Activated T-cell treated with anti-CD3 and anti-CD28 coated beads, Interleukin-2, amount 50 U/mL, for 72 hours (primary cell): ENCODE data around the gene HCN2. TPM values are rescaled to one million over a fixed set of nuclear protein-coding genes. Genes with fewer than 3 reads are reported as not detected.

Experiments
- ATAC-seq, 2 donors: fragments of 150-1000 bp; cut with Tn5 transposase; replicated peaks in 1 of 2; 2 replicates each; pipeline ENCODE4 v1.10.0; 2021; ENCODE audit warnings: moderate library complexity in 2 of 2, mild to moderate bottlenecking in 1 of 2
- DNase-seq, 2 donors: peaks; one replicate each; pipeline ENCODE4 v3.0.0; 2021 to 2022; ENCODE audit warnings: mixed read lengths in 1 of 2
- H3K27ac Mint-ChIP-seq: one replicate; pipeline ENCODE4 v1.8.0; 2022; ENCODE audit warnings: mild to moderate bottlenecking, moderate library complexity, mixed read lengths
- H3K27me3 Mint-ChIP-seq: one replicate; pipeline ENCODE4 v1.8.0; 2022; ENCODE audit warnings: low read depth, mixed read lengths
- H3K36me3 Mint-ChIP-seq, 2 donors: one replicate each; pipeline ENCODE4 v1.8.0; 2022; ENCODE audit warnings: mixed read lengths in 2 of 2, mild to moderate bottlenecking in 1 of 2; ENCODE audit not compliant: insufficient read depth in 2 of 2
- H3K4me1 Mint-ChIP-seq: one replicate; pipeline ENCODE4 v1.8.0; 2022; ENCODE audit warnings: low read depth, mixed read lengths
- H3K4me3 Mint-ChIP-seq, 2 donors: one replicate each; pipeline ENCODE4 v1.8.0; 2022; ENCODE audit warnings: mild to moderate bottlenecking in 2 of 2, mixed read lengths in 2 of 2, moderate library complexity in 2 of 2
- H3K9me3 Mint-ChIP-seq, 2 donors: one replicate each; pipeline ENCODE4 v1.8.0; 2022; ENCODE audit warnings: mixed read lengths in 2 of 2
- total RNA-seq, 2 donors: library from RNA; stranded (reverse); gene quantifications; one replicate each; pipeline ENCODE4 v1.2.3, GENCODE V29; 2022

The HCN2 gene
- total RNA-seq, 2 donors from 2014 or later = 0.81 to 1.1 TPM

DNA sequence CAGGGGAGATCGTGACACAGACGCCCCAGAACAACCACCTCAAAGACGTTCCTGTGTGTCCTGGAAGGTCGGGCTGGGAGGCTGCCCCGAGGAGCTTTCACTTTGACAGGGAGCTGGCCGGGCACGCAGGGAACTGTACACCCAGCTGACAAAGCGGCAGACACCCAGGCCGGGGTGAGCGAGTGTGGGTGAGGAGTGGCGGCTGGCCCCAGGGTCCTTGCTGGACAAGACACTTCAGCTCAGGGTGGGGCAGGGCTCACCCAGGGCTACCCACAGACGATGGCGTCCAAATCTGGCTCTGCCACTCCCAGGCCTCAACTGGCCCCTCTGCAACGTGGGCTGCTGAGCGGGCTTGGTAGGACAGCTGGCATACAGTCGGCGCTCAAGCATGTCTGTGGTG is 52.0 kb downstream of the HCN2 start:
- Mint-ChIP-seq H3K4me1 (peaks cover 6% of the 10 kb centered on the region), H3K36me3 (peaks cover 0 to 3% of the 10 kb centered on the region in 2 donors), H3K9me3 (no peaks in the 10 kb centered on the region), H3K4me3 (no peak overlapping the region), H3K27me3 (peaks cover 6% of the 10 kb centered on the region), H3K27ac (no peak overlapping the region)
- DNase-seq (no peak), ATAC-seq (no peak)

DNA sequence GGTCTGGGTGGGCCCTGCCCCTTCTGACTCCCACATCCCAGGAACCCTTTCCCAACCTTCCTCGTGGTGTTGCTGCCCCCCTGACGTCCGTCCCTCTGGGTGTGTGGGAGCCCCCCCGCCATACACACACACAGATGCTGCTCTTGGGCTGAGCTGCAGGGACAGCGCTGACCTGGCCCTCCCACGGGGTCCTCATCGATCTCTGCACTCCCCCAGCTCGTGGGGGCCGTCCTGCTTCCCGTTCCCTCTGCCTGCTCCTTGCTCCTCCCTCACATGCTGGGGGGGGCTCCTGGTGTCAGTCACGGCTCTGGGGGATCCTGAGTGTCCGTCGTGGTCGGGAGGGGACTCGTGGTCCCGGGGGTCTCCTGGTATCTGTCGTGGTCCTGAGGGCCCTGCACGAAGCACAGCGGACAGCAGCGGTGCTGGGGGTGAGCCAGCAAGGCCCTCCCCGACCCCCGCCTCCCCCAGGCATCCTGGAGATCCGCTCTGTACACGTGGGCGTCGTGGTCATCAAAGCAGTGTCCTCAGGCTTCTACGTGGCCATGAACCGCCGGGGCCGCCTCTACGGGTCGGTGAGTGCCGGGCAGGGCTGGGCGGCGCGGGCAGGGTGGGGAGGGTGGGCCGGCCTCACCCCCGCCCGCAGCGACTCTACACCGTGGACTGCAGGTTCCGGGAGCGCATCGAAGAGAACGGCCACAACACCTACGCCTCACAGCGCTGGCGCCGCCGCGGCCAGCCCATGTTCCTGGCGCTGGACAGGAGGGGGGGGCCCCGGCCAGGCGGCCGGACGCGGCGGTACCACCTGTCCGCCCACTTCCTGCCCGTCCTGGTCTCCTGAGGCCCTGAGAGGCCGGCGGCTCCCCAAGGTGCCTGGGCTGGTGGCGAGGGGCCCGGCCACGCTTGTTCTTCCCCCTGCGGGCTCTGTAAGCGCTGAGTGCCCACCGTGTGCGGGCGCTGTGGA is 53.4 kb downstream of the HCN2 start:
- ATAC-seq (no peak), DNase-seq (no peak)
- H3K27me3 Mint-ChIP-seq = peaks cover 6% of the 10 kb centered on the region
- H3K9me3 Mint-ChIP-seq = no peaks in the 10 kb centered on the region
- H3K36me3 Mint-ChIP-seq = peaks cover 0 to 3% of the 10 kb centered on the region in 2 donors
- H3K4me1 Mint-ChIP-seq = peaks cover 6% of the 10 kb centered on the region
- no peak overlapping the region for H3K27ac Mint-ChIP-seq
- H3K4me3 Mint-ChIP-seq = no peak overlapping the region

DNA sequence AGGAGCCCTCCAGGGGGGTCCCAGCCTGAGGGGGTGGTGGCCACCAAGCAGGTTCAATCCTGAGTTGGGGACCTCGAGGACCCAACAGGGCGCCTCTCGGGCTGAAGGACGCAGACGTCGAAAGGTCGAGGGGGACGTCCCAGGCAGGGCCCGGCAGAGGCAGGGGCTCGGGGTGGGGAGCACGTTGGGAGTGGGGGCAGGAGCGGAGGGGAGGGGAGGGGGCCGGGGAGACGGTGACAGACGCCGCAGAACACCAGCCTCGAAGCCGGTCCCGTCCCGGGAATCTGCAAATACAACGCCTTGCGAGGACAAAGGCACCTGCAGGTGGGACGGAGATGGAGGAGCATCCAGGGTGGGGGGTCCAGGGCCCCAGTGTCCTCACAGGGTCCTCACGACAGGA is 54.1 kb downstream of the HCN2 start:
- Mint-ChIP-seq H3K9me3 (no peaks in the 10 kb centered on the region), H3K36me3 (peaks cover 0 to 3% of the 10 kb centered on the region in 2 donors), H3K27me3 (peaks cover 6% of the 10 kb centered on the region), H3K27ac (no peak overlapping the region), H3K4me1 (peaks cover 6% of the 10 kb centered on the region), H3K4me3 (no peak overlapping the region)
- DNase-seq = no peak
- ATAC-seq = no peak

DNA sequence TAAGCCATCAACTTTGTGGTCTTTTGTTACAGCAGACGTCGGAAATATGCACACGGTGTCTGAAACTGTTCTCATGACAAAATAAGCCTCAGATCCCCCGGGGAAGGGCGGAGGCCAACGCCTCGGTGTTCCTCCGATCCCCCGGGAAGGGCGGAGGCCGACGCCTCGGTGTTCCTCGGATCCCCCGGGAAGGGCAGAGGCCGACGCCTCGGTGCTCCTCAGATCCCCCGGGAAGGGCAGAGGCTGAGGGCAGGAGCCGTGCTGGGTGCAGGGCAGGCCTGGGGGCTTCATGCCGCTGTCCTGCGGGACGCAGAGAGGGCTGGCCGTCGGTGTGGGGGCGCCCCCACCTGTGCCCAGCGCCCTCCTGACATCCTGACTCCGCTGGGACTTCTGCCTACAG is 54.7 kb downstream of the HCN2 start:
- peaks cover 0 to 3% of the 10 kb centered on the region in 2 donors for H3K36me3 Mint-ChIP-seq
- H3K4me1 Mint-ChIP-seq = peaks cover 2% of the 10 kb centered on the region
- peaks cover 3% of the 10 kb centered on the region for H3K27me3 Mint-ChIP-seq
- no peak overlapping the region for H3K4me3 Mint-ChIP-seq
- H3K9me3 Mint-ChIP-seq = no peaks in the 10 kb centered on the region
- no peak overlapping the region for H3K27ac Mint-ChIP-seq
- DNase-seq (no peak), ATAC-seq (no peak)

DNA sequence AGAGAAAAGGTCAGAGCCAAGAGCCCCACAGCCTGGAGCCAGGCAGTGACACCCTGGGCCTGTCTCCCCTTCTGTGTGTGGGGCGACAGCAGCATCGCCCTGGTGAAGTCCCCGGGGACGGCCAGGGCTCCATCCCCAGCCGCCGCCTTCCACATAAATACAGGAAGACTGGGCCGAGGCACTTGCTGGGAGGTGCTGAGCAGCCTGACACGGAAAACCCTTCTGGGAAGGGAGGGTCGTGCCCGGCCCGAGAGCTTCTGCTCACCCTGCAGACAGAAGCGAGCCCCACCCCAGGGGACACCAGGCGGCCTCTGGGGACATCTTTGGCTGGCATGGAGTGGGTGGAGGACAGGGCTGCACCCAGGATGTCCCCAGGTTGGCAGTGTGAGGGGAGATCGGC is 55.1 kb downstream of the HCN2 start:
- Mint-ChIP-seq H3K4me1 (no peaks in the 10 kb centered on the region), H3K27me3 (no peaks in the 10 kb centered on the region), H3K9me3 (no peaks in the 10 kb centered on the region), H3K27ac (no peak overlapping the region), H3K36me3 (peaks cover 0 to 3% of the 10 kb centered on the region in 2 donors), H3K4me3 (no peak overlapping the region)
- ATAC-seq (no peak), DNase-seq (no peak)

DNA sequence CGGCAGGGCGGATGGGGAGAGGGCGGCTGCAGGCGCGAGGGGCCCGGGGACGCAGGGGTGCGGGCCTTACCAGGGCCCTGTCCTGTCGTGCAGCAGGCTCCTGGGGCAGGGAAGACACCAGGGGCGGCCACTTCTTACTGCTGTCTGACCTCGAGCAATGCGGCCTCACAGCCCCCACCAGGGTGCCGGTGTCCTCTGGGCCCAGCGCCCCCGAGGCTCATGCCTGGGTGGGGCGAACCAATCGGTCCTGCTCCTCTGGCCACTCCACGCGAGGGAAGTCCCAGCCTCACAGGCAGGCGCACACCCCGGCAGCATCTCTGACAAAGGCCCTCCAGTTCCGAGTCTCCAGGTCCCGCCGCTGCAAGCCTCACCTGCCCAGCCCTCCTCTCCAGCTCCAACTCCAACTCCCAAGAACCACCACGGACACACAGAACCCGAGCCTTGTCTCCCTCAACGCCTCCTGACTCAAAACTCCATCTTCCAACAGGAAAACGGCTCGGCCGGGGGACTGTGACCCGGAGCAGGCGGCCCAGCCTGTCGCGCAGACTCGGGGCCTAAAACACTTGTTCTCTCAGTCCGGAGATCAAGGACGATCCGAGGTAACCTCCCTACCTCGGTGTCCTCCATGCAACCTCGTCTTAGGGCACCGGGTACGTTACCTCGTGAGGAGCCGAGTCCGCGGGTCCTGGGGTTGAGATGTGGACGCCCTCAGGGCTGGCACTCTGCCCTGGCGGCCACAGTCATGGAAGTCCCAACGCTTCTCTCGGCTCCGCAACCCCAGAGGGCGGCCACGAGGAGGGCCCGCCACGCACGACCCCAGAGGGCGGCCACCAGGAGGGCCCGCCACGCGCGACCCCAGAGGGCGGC is 56.5 kb downstream of the HCN2 start:
- Mint-ChIP-seq H3K4me3 (no peak overlapping the region), H3K27ac (no peak overlapping the region), H3K27me3 (no peaks in the 10 kb centered on the region), H3K4me1 (no peaks in the 10 kb centered on the region), H3K9me3 (no peaks in the 10 kb centered on the region), H3K36me3 (peaks cover 0 to 3% of the 10 kb centered on the region in 2 donors)
- DNase-seq = no peak
- ATAC-seq = no peak

DNA sequence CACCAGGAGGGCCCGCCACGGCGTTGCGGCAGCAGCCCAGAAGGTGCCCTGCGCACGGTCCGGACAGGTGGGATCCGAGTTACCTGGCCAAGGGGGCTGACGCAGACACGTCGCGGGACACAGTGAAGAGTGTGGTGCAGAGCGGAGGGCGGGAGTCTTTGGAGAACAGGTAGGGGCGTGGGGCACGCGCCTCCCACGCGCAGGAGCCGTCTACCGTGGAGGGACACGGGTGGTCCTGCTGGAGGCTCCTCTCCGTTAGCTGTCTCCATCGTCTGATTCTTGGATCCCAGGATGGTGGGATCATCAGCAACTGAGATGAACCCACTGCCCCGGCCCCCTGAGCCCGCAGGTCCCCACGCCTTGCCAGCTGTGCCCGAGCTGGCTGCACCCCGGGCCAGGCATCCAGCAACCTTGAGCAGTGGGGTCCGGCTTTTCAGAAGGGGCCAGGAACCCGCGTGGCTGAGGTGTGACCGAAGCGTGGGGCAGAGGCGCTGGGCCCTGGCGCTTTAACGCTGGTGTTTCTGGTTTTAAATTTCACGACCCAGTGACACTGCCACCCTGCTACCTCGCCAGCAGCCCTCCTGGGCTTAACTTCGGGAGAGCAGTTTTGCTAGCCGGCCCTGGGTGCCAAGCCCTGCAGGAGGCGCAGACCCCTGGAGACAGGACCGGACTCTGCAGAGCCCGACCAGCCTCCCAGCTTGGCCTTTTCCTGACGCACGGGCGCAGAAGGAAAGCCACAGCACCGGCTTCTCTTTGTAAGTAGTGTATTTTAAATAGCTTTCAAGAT is 57.3 kb downstream of the HCN2 start:
- no peak for ATAC-seq

DNA sequence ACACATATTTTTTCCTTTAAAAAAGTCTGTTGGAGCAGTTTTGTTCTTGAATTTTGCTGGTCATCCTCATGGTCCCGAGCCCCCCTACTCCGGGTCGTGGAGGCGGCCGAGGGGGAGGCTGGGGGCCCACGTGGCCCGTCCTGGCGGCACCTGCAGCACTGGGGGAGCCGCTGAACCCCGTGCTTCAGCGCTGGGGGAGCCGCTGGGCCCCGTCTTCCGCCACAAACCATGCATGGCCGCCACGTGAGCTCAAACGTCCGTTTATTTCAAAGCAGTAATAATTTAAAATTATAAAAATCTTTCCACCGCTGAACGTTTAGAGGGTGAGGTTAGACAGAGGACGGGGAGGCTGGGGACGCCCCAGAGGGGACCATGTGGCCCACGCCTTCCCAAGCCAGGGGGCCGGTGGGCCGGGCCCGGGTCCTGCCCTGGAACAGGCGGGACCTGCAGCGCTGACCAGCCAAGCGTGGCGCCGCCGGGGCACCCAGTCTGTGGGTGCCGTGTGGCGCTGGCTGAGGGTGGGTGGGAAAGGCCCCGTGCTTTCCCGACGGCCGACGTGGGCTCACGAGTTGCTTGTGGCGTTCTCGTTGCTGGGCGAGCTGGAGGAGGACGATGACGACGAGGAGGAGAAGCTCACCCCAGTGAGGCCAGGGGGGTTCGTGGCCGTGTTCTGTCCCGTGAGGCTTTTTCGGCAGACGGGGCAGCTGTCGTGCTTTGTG is 58.0 kb downstream of the HCN2 start:
- Mint-ChIP-seq H3K36me3 (peaks cover 0 to 4% of the 10 kb centered on the region in 2 donors), H3K9me3 (no peaks in the 10 kb centered on the region), H3K27ac (no peak overlapping the region), H3K4me1 (no peaks in the 10 kb centered on the region), H3K27me3 (no peaks in the 10 kb centered on the region), H3K4me3 (no peak overlapping the region)
- ATAC-seq (no peak), DNase-seq (no peak)

More for the DNA sequence above, 57.3 kb downstream of the HCN2 start:
- Mint-ChIP-seq H3K36me3 (peaks cover 0 to 3% of the 10 kb centered on the region in 2 donors), H3K4me1 (no peaks in the 10 kb centered on the region), H3K9me3 (no peaks in the 10 kb centered on the region), H3K4me3 (no peak overlapping the region), H3K27ac (no peak overlapping the region), H3K27me3 (no peaks in the 10 kb centered on the region)
- DNase-seq = no peak

DNA sequence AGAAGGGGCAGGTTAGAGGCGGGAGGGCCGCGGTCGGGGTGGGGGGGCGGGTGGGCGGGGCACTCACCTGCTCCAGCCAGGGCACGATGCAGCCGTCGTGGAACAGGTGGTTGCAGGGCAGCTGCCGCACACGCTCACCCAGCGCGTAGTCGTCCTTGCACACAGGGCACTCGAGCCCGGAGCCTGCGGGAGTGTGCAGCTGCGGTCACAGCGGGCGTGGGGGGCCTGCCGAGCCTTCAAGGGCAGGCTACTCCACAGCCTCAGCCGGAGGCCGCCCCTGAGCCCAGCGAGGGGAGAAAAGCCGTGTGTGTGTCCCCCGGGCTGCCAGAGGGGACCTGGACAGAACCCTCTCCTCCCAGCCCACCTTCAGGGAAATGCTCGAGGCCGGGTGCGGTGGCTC is 58.6 kb downstream of the HCN2 start:
- Mint-ChIP-seq H3K36me3 (peaks cover 0 to 5% of the 10 kb centered on the region in 2 donors), H3K4me3 (no peak overlapping the region), H3K27ac (no peak overlapping the region), H3K27me3 (no peaks in the 10 kb centered on the region), H3K9me3 (no peaks in the 10 kb centered on the region), H3K4me1 (no peaks in the 10 kb centered on the region)
- DNase-seq = no peak
- ATAC-seq = no peak

DNA sequence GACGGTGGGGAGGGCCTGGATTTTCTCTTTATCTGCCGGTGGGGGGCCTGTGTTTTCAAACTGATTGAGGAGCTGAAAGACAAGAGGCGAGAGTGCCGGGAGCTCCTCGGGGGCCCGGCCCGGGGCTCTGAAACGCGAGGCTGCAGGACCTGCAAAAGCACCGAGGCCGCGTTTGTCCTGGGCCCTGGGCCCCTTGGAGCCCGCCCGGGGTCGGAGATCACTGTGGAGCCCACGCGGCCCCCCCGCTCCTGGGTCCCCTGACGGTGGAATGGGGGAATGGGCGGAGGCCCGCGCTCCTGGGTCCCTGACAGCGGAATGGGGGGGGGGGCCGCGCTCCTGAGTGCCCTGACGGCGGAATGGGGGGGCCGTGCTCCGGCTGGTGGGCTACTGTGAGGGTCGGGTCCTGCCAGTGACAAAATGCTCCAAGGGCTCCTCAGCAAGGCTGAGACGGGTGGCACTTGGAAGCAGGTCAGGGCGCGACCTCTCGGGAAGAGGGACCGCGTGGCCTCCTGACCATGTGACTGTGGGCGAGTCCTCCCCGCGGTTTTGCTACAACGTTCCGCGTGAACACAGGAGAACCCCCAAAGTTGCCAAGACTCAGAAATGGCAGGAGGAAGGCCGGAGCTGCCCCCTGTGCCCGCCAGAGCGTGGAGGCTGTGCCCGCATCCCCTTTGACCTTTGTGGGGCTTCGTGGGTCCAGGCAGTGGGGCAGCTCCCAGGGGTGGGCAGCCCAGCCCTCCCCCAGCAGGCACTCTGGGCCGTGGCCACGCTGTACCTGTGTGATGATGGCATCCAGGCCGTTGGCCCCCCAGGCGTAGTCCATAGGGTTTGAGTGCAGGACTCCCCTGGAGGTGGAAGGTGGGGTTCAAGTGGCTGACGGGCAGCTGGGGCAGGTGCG is 59.5 kb downstream of the HCN2 start:
- ATAC-seq (no peak), DNase-seq (no peak)
- Mint-ChIP-seq H3K4me3 (no peak overlapping the region), H3K9me3 (no peaks in the 10 kb centered on the region), H3K36me3 (peaks cover 0 to 5% of the 10 kb centered on the region in 2 donors), H3K4me1 (no peaks in the 10 kb centered on the region), H3K27ac (no peak overlapping the region), H3K27me3 (no peaks in the 10 kb centered on the region)

DNA sequence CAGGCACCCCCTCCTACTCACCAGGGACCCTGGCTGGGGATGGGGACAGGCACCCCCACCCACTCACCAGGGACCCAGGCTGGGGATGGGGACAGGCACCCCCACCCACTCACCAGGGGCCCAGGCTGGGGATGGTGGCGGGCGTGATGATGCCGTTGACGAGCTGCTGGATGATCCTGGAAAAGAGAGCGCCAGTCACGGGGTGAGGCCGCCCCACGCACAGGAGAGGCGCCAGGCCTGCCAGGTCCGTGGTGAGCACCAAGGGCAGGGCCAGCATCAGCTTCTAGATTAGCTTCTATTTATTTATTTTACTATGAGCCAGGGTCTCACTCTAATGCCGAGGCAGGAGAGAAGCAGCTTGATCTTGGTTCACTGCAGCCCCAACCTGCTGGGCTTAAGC is 60.4 kb downstream of the HCN2 start:
- peaks cover 0 to 6% of the 10 kb centered on the region in 2 donors for H3K36me3 Mint-ChIP-seq
- DNase-seq (no peak), ATAC-seq (no peak)
- H3K27me3 Mint-ChIP-seq = no peaks in the 10 kb centered on the region
- H3K4me1 Mint-ChIP-seq = peaks cover 6% of the 10 kb centered on the region
- H3K27ac Mint-ChIP-seq = no peak overlapping the region
- no peaks in the 10 kb centered on the region for H3K9me3 Mint-ChIP-seq
- no peak overlapping the region for H3K4me3 Mint-ChIP-seq
